HG02943 (cell line): ENCODE measurements around the gene JCAD.

ENCODE experiments used
- ATAC-seq: cut with Tn5 transposase; IDR thresholded peaks from one replicate; pipeline ENCODE4 v1.9.1; 2021; ENCODE audit warnings: mild to moderate bottlenecking, low read depth, moderate library complexity; ENCODE audit not compliant: unreplicated experiment

The JCAD gene

GRCh38 chr10:30074933-30075332 lies 15.5 kb upstream of the JCAD start:
- no peak for ATAC-seq

- no peak for ATAC-seq
These were observed 14.7 kb upstream of the JCAD start for GRCh38 chr10:30074090-30074489.

GRCh38 chr10:30073767-30074060 lies 14.3 kb upstream of the JCAD start:
- ATAC-seq: no peak

GRCh38 chr10:30073045-30073766 lies 13.8 kb upstream of the JCAD start:
- no peak for ATAC-seq

GRCh38 chr10:30072068-30072467 lies 12.7 kb upstream of the JCAD start:
- no peak for ATAC-seq

GRCh38 chr10:30070001-30070685 lies 10.8 kb upstream of the JCAD start:
- no peak for ATAC-seq

GRCh38 chr10:30068492-30069223 lies 9.3 kb upstream of the JCAD start:
- ATAC-seq: no peak

GRCh38 chr10:30063099-30063498 lies 3.7 kb upstream of the JCAD start:
- no peak for ATAC-seq

- no peak for ATAC-seq
These were observed 3.2 kb upstream of the JCAD start for GRCh38 chr10:30062582-30062981.

- no peak for ATAC-seq
These were observed 2.7 kb upstream of the JCAD start for GRCh38 chr10:30062090-30062489.

- no peak for ATAC-seq
These were observed 735 bp downstream of the JCAD start for GRCh38 chr10:30058570-30059132.

- no peak for ATAC-seq
These were observed 1.4 kb downstream of the JCAD start for GRCh38 chr10:30057894-30058556.

GRCh38 chr10:30057421-30057841 lies 2.0 kb downstream of the JCAD start:
- ATAC-seq: no peak

GRCh38 chr10:30056767-30057355 lies 2.5 kb downstream of the JCAD start:
- ATAC-seq: no peak

- no peak for ATAC-seq
These were observed 3.1 kb downstream of the JCAD start for GRCh38 chr10:30056281-30056680.

- no peak for ATAC-seq
These were observed 4.1 kb downstream of the JCAD start for GRCh38 chr10:30055226-30055662.

GRCh38 chr10:30052062-30052461 lies 7.3 kb downstream of the JCAD start:
- no peak for ATAC-seq

GRCh38 chr10:30051220-30051619 lies 8.2 kb downstream of the JCAD start:
- ATAC-seq: no peak

GRCh38 chr10:30050411-30050810 lies 9.0 kb downstream of the JCAD start:
- no peak for ATAC-seq

GRCh38 chr10:30048768-30049517 lies 10.4 kb downstream of the JCAD start:
- no peak for ATAC-seq
